ENCODE data around the gene ABLIM3. TPM values are rescaled to one million over a fixed set of nuclear protein-coding genes. Genes with fewer than 3 reads are reported as not detected.

Gene ABLIM3
- total RNA-seq, 3 donors from 2014 or later (not counting 1 experiment from before 2014, with no cell fraction given), result 0.41 to 2.4 (median 1.2) TPM

- Mint-ChIP-seq H3K27me3 (ENCODE audit: low read depth in 2 of 2) (peaks cover 32 to 63% of the 10 kb centered on the region in 2 donors), H3K4me1 (no peaks in the 10 kb centered on the region), H3K36me3 (no peaks in the 10 kb centered on the region), H3K27ac (no peak overlapping the region), H3K9me3 (no peaks in the 10 kb centered on the region), H3K4me3 (no peak overlapping the region)
- Histone ChIP-seq H3K36me3 (ENCODE audit: control insufficient read depth, insufficient read depth, low read length) (no peaks in the 10 kb centered on the region), H3K27me3 (ENCODE audit: control insufficient read depth, insufficient read depth, low read length) (no peaks in the 10 kb centered on the region), H3K4me1 (ENCODE audit: control insufficient read depth, insufficient read depth, low read length) (no peaks in the 10 kb centered on the region), H3K4me3 (ENCODE audit: low read length) (no peak overlapping the region), H3K27ac (ENCODE audit: low read length) (no peak overlapping the region), H3K9me3 (ENCODE audit: control insufficient read depth, insufficient read depth, low read length) (no peaks in the 10 kb centered on the region)
- no peak for TF ChIP-seq CTCF (IDR thresholded peaks at IDR 0.05)
- no peak for DNase-seq
- intact Hi-C loops (cut with micrococcal nuclease), result no loop called here
- WGBS (ENCODE audit: insufficient coverage), result 86% methylated on average over 2 of the region's 2 CpGs
- no peak for ATAC-seq
These were observed 40.4 kb downstream of the ABLIM3 start for GRCh38 chr5:149181732-149182131.

GRCh38 chr5:149182241-149182640, 40.9 kb downstream of the ABLIM3 start:
- no peak overlapping the region for H3K4me3 ChIP-seq (ENCODE audit: low read length)
- ATAC-seq (no peak), DNase-seq (no peak)
- H3K27ac ChIP-seq (ENCODE audit: low read length), result no peak overlapping the region
- no CpG with 5 or more reads among the region's 1 CpG for WGBS (ENCODE audit: insufficient coverage)
- TF ChIP-seq CTCF (IDR thresholded peaks at IDR 0.05), result no peak
- no peaks in the 10 kb centered on the region for H3K36me3 ChIP-seq (ENCODE audit: control insufficient read depth, insufficient read depth, low read length)
- Mint-ChIP-seq H3K9me3 (no peaks in the 10 kb centered on the region), H3K4me3 (no peak overlapping the region), H3K27me3 (ENCODE audit: low read depth in 2 of 2) (peaks cover 30 to 63% of the 10 kb centered on the region in 2 donors), H3K36me3 (no peaks in the 10 kb centered on the region), H3K4me1 (no peaks in the 10 kb centered on the region), H3K27ac (no peak overlapping the region)
- H3K27me3 ChIP-seq (ENCODE audit: control insufficient read depth, insufficient read depth, low read length), result no peaks in the 10 kb centered on the region
- intact Hi-C loops (cut with micrococcal nuclease), result no loop called here
- H3K4me1 ChIP-seq (ENCODE audit: control insufficient read depth, insufficient read depth, low read length), result no peaks in the 10 kb centered on the region
- H3K9me3 ChIP-seq (ENCODE audit: control insufficient read depth, insufficient read depth, low read length), result no peaks in the 10 kb centered on the region

- peaks cover 27 to 70% of the 10 kb centered on the region in 2 donors for H3K27me3 Mint-ChIP-seq (ENCODE audit: low read depth in 2 of 2)
- no peak for ATAC-seq
These were observed 43.8 kb downstream of the ABLIM3 start for GRCh38 chr5:149185067-149185466.

More at GRCh38 chr5:149185067-149185466, 43.8 kb downstream of the ABLIM3 start:
- Mint-ChIP-seq H3K27ac (no peak overlapping the region), H3K4me3 (no peak overlapping the region), H3K9me3 (no peaks in the 10 kb centered on the region), H3K4me1 (no peaks in the 10 kb centered on the region), H3K36me3 (no peaks in the 10 kb centered on the region)
- no peak for DNase-seq
- intact Hi-C loops (cut with micrococcal nuclease), result no loop called here
- no peaks in the 10 kb centered on the region for H3K4me1 ChIP-seq (ENCODE audit: control insufficient read depth, insufficient read depth, low read length)
- WGBS (ENCODE audit: insufficient coverage), result 86% methylated on average over 3 of the region's 3 CpGs
- H3K9me3 ChIP-seq (ENCODE audit: control insufficient read depth, insufficient read depth, low read length), result no peaks in the 10 kb centered on the region
- H3K36me3 ChIP-seq (ENCODE audit: control insufficient read depth, insufficient read depth, low read length), result no peaks in the 10 kb centered on the region
- no peak overlapping the region for H3K27ac ChIP-seq (ENCODE audit: low read length)
- no peaks in the 10 kb centered on the region for H3K27me3 ChIP-seq (ENCODE audit: control insufficient read depth, insufficient read depth, low read length)
- H3K4me3 ChIP-seq (ENCODE audit: low read length), result no peak overlapping the region
- no peak for TF ChIP-seq CTCF (IDR thresholded peaks at IDR 0.05)

Data from natural killer cell (primary cell).